ENCODE results near the gene GMPPA.

GMPPA gene

DNA sequence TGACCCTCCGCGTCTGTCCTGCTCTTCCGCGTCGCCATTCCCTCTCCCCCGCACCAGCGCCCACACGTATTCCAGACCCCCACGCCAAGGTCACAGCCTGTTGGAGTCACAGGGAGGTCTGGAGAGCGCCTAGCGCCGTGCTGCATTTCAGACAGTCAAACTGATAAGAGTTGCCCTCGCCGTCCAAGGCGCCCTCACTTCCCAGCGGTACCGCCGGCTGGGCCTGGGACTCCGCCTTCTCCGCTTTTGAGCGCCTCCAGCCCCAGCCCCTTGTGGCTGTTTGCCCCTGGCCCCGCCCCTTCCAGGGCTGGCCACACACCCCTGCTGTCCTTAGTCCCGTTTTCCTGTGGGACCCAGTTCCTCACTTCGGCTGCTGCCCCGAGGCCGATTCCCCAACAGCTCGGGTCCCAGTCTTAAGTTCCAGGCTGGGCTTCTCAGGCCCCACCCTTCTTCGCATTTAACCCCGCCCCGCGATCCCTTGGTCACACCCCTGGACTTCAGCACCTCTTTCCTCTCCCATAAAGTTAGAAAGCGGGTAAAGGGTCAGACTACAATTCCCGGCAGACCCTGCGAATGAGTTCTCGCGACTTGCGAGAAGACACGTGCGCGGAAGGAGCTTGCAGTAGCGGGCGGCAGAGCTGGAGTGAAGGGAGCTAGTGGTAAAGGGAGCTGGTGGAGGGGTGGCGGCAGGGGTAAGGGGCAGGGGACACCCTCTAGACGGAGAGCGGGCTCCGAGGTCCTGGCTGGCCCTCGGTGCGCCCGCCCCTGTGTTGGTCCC is at the start of gene GMPPA:
Gene GMPPA (plus strand): TSS at position 612 of the 778 bp plus-strand sequence. CDS start 1,085 bp downstream, outside the sequence.
- TF ChIP-seq ZNF274 (IDR thresholded peaks at IDR 0.05; ENCODE audit: low read depth, low read length), result no peak
- no peak for TF ChIP-seq YY1 (IDR thresholded peaks at IDR 0.05; ENCODE audit: insufficient read depth, insufficient read length)
- no peak for TF ChIP-seq SUZ12 (IDR thresholded peaks at IDR 0.05; ENCODE audit: extremely low read depth, insufficient read depth, insufficient read length)
- Histone ChIP-seq H3K36me3 (ENCODE audit: insufficient read depth, insufficient read length, low read length) (peaks cover 13% of the 10 kb centered on the region), H3K4me3 (ENCODE audit: insufficient read length, low read depth) (peak within 1 kb of the TSS; percentile 70), H3K9me3 (ENCODE audit: insufficient read depth, low read length) (no peaks in the 10 kb centered on the region), H3K9ac (ENCODE audit: insufficient read length, low read depth) (peak within 1 kb of the TSS; percentile 91), H3K27me3 (ENCODE audit: insufficient read depth, insufficient read length) (peaks cover 47% of the 10 kb centered on the region), H3K4me1 (ENCODE audit: insufficient read depth, insufficient read length) (peaks cover 30% of the 10 kb centered on the region)
- DNase-seq (ENCODE audit: low read depth, low spot score), result peak; percentile 98

GRCh38 chr2:219449609-219450008 is 49.1 kb upstream of the GMPPA start:
- Histone ChIP-seq H3K27me3 (ENCODE audit: insufficient read depth, insufficient read length) (no peaks in the 10 kb centered on the region), H3K4me3 (ENCODE audit: insufficient read length, low read depth) (no peak overlapping the region), H3K4me1 (ENCODE audit: insufficient read depth, insufficient read length) (peaks cover 44% of the 10 kb centered on the region), H3K9ac (ENCODE audit: insufficient read length, low read depth) (no peak overlapping the region), H3K9me3 (ENCODE audit: insufficient read depth, low read length) (no peaks in the 10 kb centered on the region), H3K36me3 (ENCODE audit: insufficient read depth, insufficient read length, low read length) (peaks cover 59% of the 10 kb centered on the region)
- TF ChIP-seq YY1 (IDR thresholded peaks at IDR 0.05; ENCODE audit: insufficient read depth, insufficient read length) (no peak), ZNF274 (IDR thresholded peaks at IDR 0.05; ENCODE audit: low read depth, low read length) (no peak), SUZ12 (IDR thresholded peaks at IDR 0.05; ENCODE audit: extremely low read depth, insufficient read depth, insufficient read length) (no peak)
- no peak for DNase-seq (ENCODE audit: low read depth, low spot score)

DNA sequence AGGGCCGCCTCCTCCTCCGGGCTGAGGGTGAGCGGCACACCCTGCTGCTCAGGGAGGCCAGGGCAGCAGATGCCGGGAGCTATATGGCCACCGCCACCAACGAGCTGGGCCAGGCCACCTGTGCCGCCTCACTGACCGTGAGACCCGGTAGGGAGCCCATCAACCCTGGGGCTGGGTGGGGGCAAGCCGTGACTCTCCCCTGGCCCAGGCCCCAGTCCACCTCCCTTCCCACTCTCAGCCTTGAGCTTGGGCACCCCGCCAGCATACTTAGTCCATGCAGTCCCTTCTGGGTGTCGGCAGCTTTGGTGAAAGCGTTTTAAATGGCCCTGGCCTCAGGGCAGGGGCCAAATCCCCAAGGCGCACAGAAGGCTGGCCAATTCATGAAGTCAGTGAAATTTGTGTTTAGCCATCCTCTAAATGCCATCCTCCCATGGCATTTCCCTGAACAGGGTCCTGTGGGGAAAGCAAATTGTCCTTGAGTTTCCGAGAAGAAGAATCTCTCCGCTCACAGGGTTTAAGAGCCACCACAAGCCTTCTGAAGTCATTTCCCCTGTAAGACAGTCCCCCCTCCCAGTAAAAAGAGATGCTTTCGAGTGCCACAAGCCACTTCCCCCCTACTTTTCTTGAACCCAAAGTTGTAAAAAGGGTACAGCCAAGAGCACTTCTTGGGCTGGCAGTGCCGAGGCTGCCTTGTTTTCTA is 46.9 kb upstream of the GMPPA start:
- Histone ChIP-seq H3K4me3 (ENCODE audit: insufficient read length, low read depth) (no peak overlapping the region), H3K27me3 (ENCODE audit: insufficient read depth, insufficient read length) (no peaks in the 10 kb centered on the region), H3K36me3 (ENCODE audit: insufficient read depth, insufficient read length, low read length) (peaks cover 62% of the 10 kb centered on the region), H3K4me1 (ENCODE audit: insufficient read depth, insufficient read length) (peaks cover 29% of the 10 kb centered on the region), H3K9me3 (ENCODE audit: insufficient read depth, low read length) (no peaks in the 10 kb centered on the region), H3K9ac (ENCODE audit: insufficient read length, low read depth) (no peak overlapping the region)
- TF ChIP-seq YY1 (IDR thresholded peaks at IDR 0.05; ENCODE audit: insufficient read depth, insufficient read length) (no peak), ZNF274 (IDR thresholded peaks at IDR 0.05; ENCODE audit: low read depth, low read length) (no peak), SUZ12 (IDR thresholded peaks at IDR 0.05; ENCODE audit: extremely low read depth, insufficient read depth, insufficient read length) (no peak)
- DNase-seq (ENCODE audit: low read depth, low spot score), result no peak

- Histone ChIP-seq H3K27me3 (ENCODE audit: insufficient read depth, insufficient read length) (no peaks in the 10 kb centered on the region), H3K4me3 (ENCODE audit: insufficient read length, low read depth) (no peak overlapping the region), H3K4me1 (ENCODE audit: insufficient read depth, insufficient read length) (peaks cover 29% of the 10 kb centered on the region), H3K9ac (ENCODE audit: insufficient read length, low read depth) (no peak overlapping the region), H3K36me3 (ENCODE audit: insufficient read depth, insufficient read length, low read length) (peaks cover 62% of the 10 kb centered on the region), H3K9me3 (ENCODE audit: insufficient read depth, low read length) (no peaks in the 10 kb centered on the region)
- DNase-seq (ENCODE audit: low read depth, low spot score), result no peak
- TF ChIP-seq YY1 (IDR thresholded peaks at IDR 0.05; ENCODE audit: insufficient read depth, insufficient read length) (no peak), SUZ12 (IDR thresholded peaks at IDR 0.05; ENCODE audit: extremely low read depth, insufficient read depth, insufficient read length) (no peak), ZNF274 (IDR thresholded peaks at IDR 0.05; ENCODE audit: low read depth, low read length) (no peak)
These were observed 46.1 kb upstream of the GMPPA start for GRCh38 chr2:219452361-219453317.

- peaks cover 29% of the 10 kb centered on the region for H3K4me1 ChIP-seq (ENCODE audit: insufficient read depth, insufficient read length)
- no peaks in the 10 kb centered on the region for H3K9me3 ChIP-seq (ENCODE audit: insufficient read depth, low read length)
- DNase-seq (ENCODE audit: low read depth, low spot score), result no peak
- no peaks in the 10 kb centered on the region for H3K27me3 ChIP-seq (ENCODE audit: insufficient read depth, insufficient read length)
- no peak overlapping the region for H3K4me3 ChIP-seq (ENCODE audit: insufficient read length, low read depth)
- TF ChIP-seq YY1 (IDR thresholded peaks at IDR 0.05; ENCODE audit: insufficient read depth, insufficient read length) (no peak), SUZ12 (IDR thresholded peaks at IDR 0.05; ENCODE audit: extremely low read depth, insufficient read depth, insufficient read length) (no peak), ZNF274 (IDR thresholded peaks at IDR 0.05; ENCODE audit: low read depth, low read length) (no peak)
- H3K36me3 ChIP-seq (ENCODE audit: insufficient read depth, insufficient read length, low read length), result peaks cover 57% of the 10 kb centered on the region
- H3K9ac ChIP-seq (ENCODE audit: insufficient read length, low read depth), result peak overlapping the region; percentile 3
These were observed 44.8 kb upstream of the GMPPA start for GRCh38 chr2:219453671-219454590.

GRCh38 chr2:219455581-219455980 is 43.1 kb upstream of the GMPPA start:
- H3K4me1 ChIP-seq (ENCODE audit: insufficient read depth, insufficient read length), result peaks cover 38% of the 10 kb centered on the region
- no peak overlapping the region for H3K4me3 ChIP-seq (ENCODE audit: insufficient read length, low read depth)
- TF ChIP-seq SUZ12 (IDR thresholded peaks at IDR 0.05; ENCODE audit: extremely low read depth, insufficient read depth, insufficient read length) (no peak), YY1 (IDR thresholded peaks at IDR 0.05; ENCODE audit: insufficient read depth, insufficient read length) (no peak), ZNF274 (IDR thresholded peaks at IDR 0.05; ENCODE audit: low read depth, low read length) (no peak)
- no peaks in the 10 kb centered on the region for H3K27me3 ChIP-seq (ENCODE audit: insufficient read depth, insufficient read length)
- no peaks in the 10 kb centered on the region for H3K9me3 ChIP-seq (ENCODE audit: insufficient read depth, low read length)
- DNase-seq (ENCODE audit: low read depth, low spot score), result no peak
- H3K9ac ChIP-seq (ENCODE audit: insufficient read length, low read depth), result peak overlapping the region; percentile 6
- peaks cover 42% of the 10 kb centered on the region for H3K36me3 ChIP-seq (ENCODE audit: insufficient read depth, insufficient read length, low read length)
